Measurements from ENCODE around the gene DUS1L.

GRCh38 chr17:82030470-82031302, 34.9 kb downstream of the DUS1L start:
- peak in 1 of 3 donors; percentile 80 for TF ChIP-seq CTCF (IDR thresholded peaks at IDR 0.05)
- TF ChIP-seq POLR2A (IDR thresholded peaks at IDR 0.05), result no peak
